HG03565 (cell line): Measurements from ENCODE around the gene UBTF.
"Not testable (repeated sequence)": the region's sequence is repeated elsewhere in the genome, so short reads cannot be mapped to it uniquely, and the experiment has no call there.

Experiments
- ATAC-seq: cut with Tn5 transposase; IDR thresholded peaks from one replicate; pipeline ENCODE4 v1.9.1; 2021; ENCODE audit warnings: mild to moderate bottlenecking, moderate library complexity; ENCODE audit not compliant: unreplicated experiment

UBTF gene

DNA sequence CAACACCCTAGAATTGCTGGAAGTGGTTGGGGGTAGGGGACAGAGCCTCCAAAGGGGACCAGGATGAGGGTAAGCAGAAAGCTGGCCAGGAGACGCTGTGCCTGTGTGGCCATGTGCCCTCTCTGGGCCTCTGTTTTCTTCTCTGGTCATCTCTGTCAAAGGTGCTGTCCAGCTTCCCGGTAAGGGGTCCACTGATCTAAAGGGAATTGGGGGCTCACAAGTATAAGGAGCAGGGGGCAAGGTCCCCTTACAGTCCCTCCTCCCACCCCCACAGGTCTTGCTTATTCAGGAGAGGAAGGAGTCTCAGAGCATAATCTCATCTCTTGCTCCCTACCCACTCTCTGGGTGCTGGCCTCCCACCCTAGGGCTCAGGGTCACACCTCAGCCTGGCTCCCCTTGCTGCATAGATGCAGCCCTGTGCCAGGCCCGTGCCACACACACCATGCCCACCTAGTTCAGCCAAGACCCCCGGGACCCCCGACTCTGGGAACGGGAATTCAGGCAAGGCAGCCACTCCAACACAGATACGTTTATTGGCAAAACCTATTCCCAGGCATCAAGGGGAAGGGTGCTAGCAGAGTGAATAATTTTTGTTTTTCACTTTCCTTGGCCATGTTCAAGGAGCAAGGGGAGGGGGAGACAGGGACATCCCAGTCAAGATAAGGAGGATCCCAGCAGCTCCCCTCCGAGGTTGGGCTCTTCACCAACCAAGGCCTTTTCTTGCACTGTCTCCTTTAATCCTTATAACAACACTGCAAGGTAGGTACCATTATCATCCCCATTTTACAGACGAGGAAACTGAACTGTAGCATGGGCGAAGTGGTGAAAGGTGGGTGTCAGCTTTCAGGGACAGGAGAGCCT, 28.6 kb upstream of the UBTF start:
- no peak for ATAC-seq

DNA sequence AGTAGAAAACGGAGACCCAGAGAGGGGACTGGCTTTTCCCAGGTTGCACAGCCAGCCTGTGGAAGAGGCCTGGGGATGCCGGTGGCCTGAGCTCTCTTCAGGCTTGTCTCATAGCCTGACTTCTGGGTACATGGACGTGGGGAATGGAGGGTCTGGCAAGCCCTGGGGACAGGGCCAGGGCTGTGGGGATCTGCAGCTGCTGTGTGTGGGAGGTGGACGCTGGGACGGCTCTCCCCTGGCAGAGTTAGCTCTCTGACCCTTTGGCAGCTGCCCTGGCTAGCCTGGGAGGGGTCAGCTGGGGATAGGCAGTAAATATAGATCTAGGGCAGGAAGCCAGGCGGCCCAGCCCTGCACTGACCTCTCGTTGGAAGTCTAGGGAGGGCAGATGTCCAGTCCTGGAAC, 28.0 kb upstream of the UBTF start:
- no peak for ATAC-seq

DNA sequence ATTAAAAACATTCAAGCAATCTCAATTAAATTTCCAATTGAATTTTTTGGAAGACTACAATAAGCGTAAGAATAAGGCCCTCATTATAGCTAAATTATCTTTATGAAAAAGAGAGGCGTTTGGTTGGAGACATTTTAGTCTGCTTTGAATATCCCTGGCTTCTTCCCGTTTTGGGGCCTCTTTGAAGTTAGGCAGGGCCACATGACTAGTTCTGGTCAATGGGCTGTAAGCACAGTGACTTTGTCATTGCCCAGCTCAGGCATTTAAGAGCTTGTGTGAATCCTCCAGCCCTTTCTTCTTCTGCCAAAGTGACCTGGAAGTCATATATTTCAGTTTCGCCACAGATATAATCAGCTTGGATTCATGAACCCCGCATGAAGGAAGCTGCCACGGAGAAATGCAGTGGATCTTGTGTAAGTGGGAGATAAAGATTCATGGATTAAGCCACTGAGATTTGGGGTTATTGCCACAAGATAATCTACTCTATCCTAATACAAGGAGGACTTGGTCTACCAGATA, 21.7 kb upstream of the UBTF start:
- no peak for ATAC-seq

DNA sequence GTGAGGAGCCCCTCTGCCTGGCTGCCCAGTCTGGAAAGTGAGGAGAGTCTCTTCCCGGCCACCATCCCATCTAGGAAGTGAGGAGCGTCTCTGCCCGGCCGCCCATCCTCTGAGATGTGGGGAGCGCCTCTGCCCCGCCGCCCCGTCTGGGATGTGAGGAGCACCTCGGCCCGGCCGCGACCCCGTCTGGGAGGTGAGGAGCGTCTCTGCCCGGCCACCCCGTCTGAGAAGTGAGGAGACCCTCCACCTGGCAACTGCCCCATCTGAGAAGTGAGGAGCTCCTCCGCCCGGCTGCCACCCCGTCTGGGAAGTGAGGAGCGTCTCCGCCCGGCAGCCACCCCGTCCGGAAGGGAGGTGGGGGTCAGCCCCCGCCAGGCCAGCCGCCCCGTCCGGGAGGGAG, 18.4 kb upstream of the UBTF start:
- not testable (repeated sequence) for ATAC-seq

DNA sequence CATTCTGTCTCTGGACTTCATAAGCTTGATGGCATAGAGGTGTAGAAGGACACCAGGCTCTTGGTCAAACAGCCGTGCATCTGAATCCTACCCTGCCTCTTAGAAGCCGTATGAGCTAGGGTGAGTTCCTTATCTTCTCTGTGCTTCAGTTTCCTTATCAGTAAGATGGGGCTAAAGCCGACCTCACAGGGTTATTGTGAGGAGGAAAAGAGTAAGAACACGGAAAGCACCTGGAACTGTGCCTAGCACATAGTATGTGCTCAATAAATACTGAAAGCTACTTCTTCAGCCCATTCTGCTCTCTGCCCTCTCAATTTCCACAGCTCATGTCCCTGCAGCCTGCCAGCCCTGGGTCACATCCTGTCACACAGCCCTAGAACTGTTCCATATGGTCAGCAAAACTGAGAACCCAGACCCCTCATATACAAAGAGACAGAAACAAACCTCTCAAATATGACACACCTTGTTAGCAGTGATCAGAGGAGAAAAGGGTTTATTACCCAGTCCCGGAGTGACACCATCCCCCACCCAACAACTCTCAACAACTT, 17.0 kb upstream of the UBTF start:
- ATAC-seq, result no peak

DNA sequence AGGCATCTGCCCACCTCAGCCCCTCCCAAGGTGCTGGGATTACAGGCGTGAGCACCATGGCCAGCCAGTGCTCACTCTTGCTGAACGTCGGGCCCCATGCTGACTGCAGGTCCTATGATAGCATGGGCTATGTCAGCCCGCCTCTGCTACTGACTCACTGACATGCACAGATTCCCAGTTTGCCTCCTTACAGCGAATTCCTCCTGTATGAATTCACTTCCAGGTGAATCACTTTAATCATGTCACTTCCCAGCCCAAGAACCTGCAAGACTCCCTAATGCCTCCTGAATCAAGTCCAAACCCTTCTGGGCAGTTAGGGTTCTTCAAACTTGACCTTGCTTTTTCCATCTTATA, 16.1 kb upstream of the UBTF start:
- ATAC-seq, result no peak

DNA sequence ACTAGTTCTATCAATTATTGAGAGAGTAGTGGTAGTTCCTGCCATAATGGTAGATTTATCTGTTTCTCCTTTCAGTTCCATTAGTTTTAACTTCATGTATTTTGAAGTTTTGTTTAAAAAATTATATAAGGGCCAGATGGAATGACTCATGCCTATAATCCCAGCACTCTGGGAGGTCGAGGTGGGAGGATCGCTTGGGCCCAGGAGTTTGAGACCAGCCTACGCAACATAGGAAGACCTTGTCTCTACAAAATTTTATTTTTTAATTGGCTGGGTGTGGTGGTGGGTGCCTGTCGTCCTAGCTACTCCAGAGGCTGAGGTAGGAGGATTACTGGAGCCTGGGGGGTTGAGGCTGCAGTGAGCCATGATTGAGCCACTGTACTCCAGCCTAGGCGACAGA, 14.1 kb upstream of the UBTF start:
- ATAC-seq, result no peak

DNA sequence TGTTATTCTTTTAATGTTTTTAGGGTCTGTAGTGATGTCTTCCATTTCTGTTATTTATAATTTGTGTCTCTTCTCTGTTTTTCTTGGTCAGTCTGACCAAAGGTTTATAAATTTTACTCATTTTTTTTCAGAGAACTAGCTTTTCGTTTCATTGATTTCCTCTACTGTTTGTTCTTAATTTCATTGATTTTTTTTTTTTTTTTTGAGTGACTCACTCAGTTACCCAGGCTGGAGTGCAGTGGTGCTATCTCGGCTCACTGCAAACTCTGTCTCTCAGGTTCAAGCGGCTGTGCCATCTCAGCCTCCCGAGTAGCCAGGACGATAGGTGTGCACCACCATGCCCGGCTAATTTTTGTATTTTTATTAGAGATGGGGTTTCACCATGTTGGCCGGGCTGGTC, 12.6 kb upstream of the UBTF start:
- ATAC-seq, result no peak

DNA sequence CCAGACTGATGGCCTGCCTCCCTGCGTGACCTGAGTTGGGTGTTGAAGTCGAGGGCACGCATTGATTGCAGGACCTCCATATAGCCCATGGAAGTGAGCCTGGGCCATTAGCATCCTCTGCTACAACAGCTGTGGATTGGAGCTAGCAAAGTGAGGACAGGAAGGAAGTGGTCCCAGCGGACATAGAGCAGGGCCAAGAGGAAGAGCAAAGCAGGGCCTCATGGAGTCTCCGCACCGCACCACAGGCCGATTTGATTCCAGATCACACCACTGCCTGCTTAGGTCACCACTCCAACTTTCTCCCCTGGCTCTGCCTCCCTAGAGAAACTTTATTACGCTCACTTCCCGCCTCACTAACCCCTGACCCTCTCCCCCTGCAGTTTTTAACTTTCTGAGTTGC, 10.7 kb upstream of the UBTF start:
- ATAC-seq, result no peak

DNA sequence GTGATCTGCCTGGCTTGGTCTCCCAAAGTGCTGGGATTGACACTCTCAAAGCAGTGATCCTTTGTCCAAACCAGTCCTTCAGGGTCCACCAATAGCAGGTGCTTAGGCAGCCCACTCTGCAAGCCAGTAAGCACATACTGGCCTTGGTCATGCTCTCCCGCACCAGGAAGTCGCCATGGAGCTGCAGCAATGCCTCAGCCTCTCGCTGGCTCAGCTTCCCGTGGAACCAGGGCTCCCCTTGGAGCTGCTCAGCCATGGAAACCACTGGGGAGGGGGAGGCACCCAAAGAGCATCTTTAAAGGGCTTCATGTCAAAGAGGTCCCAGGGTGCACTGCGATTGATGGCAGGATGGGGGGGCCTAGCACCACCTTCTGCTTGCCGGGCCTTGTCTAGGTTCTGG, 9.6 kb upstream of the UBTF start:
- ATAC-seq, result no peak

DNA sequence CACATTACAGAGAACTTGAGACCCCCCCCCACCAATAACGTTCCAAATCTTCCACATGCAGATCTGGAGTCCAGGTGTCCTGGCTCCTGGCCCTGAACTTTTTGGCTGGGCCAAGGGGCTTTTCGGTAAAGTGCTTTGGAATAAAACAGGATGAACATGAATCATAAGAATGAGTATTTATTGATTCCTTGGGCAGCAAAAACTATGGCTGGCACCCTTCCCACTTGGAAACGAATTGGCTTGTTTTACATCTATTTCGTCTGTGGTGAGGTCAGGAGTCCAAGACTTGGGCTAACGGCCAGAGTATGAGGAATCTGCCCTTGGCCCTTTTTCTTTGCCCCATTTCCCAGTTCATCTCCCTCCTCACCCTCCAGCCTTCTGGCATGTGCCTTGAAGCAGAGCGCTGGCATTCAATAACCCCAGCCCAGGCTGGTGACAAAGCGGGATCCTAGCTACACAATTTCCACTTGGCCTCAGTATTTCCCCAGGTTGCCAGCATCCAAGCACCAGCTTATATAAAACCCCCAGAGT, 4.1 kb upstream of the UBTF start:
- ATAC-seq, result no peak

DNA sequence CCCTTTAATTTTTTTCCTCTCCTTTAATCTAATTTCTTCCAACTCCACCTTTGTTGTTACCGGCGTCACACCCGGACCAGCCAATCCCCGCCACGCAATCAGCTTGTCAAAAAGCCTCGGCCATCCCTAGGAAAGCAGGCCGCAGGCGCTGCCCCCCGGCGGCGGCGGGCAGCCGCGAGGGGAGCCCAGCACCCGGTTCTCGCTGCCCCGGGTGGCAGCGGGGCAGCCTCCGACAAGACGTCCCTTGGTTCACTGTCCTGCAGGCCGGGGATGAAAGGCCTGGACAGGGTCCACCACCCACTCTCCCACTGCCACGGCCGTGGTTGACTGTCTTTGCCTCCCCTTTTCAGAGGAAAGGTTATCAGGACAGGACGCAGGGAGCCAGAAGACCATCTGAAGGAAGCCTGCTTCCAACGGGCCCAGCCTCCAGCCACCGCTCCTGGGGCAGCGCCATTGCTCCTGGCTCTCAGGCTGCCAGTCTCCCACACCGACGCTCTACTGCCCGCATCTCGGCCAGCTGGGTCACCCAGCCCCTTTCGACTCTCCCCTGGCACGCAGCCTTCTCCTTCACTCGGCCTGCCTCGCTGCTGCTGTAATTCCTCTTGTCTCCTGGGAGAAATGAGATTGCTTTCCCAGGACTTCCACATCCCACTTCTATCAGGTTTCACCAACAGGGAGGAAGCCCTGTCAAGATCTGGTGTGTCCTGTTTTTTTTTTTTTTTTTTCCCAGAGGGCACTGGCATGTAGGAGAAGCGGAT, 2.8 kb upstream of the UBTF start:
- ATAC-seq, result no peak

DNA sequence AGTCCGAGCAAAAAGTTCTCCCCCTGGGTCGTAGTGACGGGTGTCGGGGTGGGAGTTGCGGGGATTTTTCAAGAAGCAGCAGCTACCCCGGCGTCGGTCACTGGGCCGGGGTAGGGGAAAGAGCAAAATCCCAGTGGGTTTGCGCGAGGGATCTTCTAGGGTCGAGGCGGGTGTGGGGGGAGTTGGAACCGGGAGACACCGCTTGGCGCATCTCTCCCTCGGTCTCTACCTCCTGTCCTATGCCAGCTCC, 2.3 kb upstream of the UBTF start:
- ATAC-seq, result no peak

DNA sequence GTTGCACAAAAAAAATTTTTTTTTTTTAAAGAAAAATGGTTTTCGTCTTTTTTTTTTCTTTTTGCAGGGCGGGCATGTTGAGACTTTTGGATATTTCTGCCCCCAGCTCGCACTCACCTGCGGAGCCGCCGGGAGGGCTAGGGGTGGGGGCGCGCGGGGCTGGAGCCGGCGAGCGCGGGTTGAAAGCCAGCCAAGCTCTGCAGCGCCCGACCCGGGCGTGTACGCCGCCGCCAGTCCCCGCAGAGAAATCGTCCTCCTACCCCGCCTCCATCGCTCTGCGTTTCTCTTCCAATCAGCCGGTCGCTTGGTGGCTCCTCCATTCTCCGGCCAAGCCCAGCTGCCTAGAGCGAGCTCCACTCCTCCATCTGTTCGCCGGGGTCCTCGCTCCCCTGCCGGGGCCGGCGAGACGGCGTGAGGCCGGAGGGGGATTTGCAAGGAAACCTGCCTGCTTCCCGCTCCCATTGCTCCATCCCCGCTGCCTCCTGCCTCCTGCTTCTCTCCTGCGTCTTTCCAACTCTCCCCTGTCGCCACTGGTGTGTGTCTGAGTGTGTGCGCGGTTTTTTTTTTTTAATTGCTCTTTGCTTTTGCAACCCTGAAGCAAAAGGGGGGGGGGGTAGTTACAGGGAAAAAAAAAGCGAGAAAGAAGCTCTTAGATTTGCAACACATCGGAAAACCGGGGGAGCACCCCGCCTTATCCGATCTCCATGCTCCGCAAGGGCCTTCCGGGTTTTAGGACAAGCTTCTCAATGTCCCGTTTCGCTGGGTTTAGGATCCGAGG, 1.8 kb upstream of the UBTF start:
- no peak for ATAC-seq

DNA sequence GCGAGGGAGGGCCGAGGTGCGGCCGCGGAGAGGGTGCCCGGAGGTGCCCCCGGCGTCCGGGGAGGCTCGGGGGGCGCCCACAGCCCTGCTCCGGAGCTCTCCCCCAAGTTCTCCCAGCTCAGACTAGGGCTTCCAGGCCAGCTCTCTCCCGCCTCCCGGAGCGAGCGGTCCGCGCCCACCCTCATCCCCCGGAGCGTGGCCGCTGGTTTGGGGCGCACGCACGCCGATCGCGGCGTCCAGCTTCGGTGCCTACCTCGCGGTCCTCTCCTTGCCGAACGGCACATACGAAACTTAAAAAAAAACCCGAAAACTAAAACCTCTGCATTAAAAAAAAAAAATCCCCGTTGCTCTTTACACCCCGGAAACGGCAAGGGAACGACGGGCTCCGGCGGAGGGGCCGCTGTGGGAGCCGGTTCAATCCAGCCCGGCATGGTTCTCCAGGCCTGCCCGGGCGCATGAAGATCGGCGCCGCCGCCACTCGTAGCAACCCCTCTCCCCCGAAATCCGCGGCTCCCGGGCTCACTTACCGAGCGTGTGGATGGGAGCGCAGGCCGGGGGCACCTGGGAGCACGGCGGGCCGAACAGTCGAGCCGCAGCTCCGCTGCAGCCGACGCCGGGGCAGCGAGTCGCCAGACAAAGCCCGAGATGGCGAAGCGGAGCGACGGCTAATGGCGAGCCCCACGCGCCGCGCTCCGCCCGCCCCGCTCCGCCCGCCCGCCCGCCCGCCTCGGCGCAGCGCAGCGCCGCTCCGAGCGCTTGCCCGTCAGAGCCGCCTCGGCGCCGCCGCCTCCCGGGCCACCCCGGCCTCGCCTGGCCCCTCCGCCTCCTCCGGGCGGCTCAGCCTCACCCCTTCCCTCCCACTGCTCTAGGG, 973 bp upstream of the UBTF start:
- no peak for ATAC-seq

DNA sequence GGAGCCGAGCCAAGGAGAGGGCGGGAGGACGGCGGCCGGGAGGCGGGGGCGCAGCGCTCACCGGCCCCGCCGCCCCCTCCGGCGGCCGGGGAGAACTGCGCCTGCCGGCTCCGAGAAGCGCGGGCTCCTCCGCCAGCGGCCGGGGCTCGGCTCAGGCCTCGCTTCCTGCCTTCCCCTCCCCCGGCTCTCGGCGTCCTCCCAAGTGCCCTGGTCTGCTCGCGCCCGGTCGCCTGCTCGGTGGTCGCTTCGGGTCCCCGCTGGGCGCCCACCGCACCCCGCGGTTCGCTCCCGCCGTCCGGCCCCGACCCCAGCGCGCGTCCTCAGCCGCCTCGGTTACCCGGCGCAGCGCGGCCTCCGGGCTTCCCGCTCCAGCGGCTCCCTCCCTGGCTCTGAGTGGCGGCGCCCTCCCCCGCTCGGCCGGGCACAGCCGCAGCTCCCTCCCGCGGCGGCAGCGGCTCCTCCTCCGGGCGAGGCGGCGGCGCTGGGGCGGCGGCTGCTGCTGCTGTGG, 313 bp downstream of the UBTF start:
- peak; percentile 28 for ATAC-seq

DNA sequence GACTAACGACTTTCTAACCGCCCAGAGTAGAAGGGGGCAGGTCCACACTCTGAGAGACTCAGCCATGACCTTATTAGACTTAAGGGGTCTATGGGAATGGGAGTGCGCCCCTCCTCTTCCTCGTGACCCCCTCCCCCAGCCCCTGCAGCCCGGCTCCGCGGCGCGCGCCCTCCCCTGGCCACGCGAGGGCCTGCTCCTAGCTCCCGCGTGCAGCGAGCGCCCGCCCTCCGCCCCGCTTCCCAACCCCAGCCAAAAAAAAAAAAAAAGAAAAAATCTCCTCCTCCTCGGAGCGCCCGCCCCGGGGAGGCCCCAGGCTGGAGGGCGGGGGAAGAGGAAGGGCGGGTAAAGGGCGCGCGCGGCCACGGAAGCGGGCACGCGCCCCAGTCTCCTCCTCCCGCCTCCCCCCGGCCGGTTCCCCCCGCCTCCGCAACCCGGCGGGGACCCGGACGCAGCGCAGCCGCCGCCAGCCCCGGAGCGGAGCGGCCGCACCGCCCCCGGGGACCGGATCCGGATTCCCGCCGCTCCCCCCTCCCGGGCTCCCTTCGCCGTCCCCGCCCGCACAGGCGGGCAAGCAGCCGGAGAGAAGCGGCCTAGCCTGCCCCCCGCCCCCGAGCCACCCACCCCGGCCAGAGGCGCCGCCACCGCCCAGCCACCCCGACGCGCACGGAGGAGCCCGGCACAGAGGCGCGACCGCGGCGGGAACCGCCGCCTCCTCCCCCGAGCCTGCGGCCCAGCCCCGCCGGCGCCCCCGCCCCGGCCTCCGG, 949 bp downstream of the UBTF start:
- peak; percentile 26 for ATAC-seq

DNA sequence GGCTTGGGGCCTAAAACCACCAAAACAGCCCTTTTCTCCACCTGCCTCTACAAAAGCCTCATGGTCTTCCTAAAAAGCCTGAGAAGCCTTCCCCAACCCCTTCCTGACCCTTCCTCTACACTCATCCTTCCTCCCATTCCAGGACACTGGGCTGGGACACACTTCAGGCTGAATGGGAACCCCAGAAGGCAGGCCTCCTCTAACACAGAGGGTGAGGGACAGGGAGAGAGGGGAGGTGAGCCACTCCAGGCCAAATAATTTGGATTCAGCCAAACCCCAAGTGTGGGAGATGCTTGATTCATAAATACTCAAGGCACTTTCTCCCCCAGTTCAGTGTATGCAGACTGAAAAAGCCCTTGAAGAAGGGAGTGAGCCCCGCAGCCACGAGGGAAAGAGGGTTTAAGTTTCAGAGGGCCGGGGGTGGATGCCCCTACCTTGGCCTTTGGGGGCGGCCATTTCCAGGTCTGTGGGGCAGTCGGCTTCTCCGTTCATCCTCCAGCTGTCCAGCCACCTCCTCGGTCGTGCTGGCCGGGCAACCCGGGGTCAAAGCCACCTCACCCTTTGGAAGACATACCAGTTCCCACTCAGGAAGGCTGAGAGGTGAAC, 1.6 kb downstream of the UBTF start:
- no peak for ATAC-seq

DNA sequence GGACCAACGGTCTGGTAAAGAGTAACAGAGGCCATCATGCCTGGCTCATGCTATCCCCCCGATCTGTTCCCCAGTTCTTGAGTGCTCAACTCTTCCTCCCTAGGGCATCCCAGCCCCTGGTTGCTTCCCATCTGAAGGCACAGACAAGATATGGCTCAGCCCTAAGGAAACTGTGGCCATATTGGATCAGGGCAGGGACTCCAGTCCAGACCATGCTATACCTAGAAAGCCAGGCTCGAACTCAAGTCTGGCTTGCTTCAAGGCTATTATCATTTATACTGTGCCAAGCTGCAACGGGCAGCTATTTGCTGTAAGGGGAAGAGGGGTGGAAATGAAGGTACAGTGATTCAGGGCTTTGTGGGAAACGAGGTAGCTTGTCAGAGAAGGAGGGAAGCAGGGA, 2.8 kb downstream of the UBTF start:
- no peak for ATAC-seq
